GM18520 (cell line): ENCODE measurements around the gene CCDC3.
"Not testable (repeated sequence)": the region's sequence is repeated elsewhere in the genome, so short reads cannot be mapped to it uniquely, and the experiment has no call there.

ENCODE experiments used
- ATAC-seq: cut with Tn5 transposase; IDR thresholded peaks from one replicate; pipeline ENCODE4 v1.9.1; 2021; ENCODE audit not compliant: unreplicated experiment

CCDC3 gene

GRCh38 chr10:13001041-13001886, at the start of gene CCDC3:
TSS of gene CCDC3 (minus strand) at chr10:13001713. CDS start at chr10:13001570, 143 bp downstream.
- no peak for ATAC-seq

- ATAC-seq: no peak
These were observed 49.7 kb upstream of the CCDC3 start for GRCh38 chr10:13051126-13051694.

GRCh38 chr10:13049774-13050420, 48.4 kb upstream of the CCDC3 start:
- ATAC-seq: no peak

- ATAC-seq: no peak
These were observed 47.2 kb upstream of the CCDC3 start for GRCh38 chr10:13048762-13049161.

- no peak for ATAC-seq
These were observed 46.2 kb upstream of the CCDC3 start for GRCh38 chr10:13047529-13048206.

GRCh38 chr10:13046851-13047528, 45.5 kb upstream of the CCDC3 start:
- no peak for ATAC-seq

GRCh38 chr10:13043520-13043919, 42.0 kb upstream of the CCDC3 start:
- no peak for ATAC-seq

GRCh38 chr10:13039761-13040160, 38.2 kb upstream of the CCDC3 start:
- no peak for ATAC-seq

GRCh38 chr10:13038391-13038790, 36.9 kb upstream of the CCDC3 start:
- ATAC-seq: no peak

- no peak for ATAC-seq
These were observed 36.3 kb upstream of the CCDC3 start for GRCh38 chr10:13037832-13038231.

- no peak for ATAC-seq
These were observed 35.3 kb upstream of the CCDC3 start for GRCh38 chr10:13036841-13037240.

- not testable (repeated sequence) for ATAC-seq
These were observed 34.2 kb upstream of the CCDC3 start for GRCh38 chr10:13035731-13036130.

GRCh38 chr10:13026873-13027272, 25.4 kb upstream of the CCDC3 start:
- ATAC-seq: no peak

- no peak for ATAC-seq
These were observed 22.2 kb upstream of the CCDC3 start for GRCh38 chr10:13023754-13024153.

- ATAC-seq: no peak
These were observed 17.8 kb upstream of the CCDC3 start for GRCh38 chr10:13019280-13019679.

- no peak for ATAC-seq
These were observed 16.7 kb upstream of the CCDC3 start for GRCh38 chr10:13018171-13018570.

GRCh38 chr10:13016886-13017285, 15.4 kb upstream of the CCDC3 start:
- ATAC-seq: no peak

GRCh38 chr10:13016426-13016825, 14.9 kb upstream of the CCDC3 start:
- no peak for ATAC-seq

GRCh38 chr10:13006037-13006436, 4.5 kb upstream of the CCDC3 start:
- ATAC-seq: no peak

GRCh38 chr10:13003759-13004158, 2.2 kb upstream of the CCDC3 start:
- no peak for ATAC-seq

GRCh38 chr10:13003004-13003403, 1.5 kb upstream of the CCDC3 start:
- ATAC-seq: no peak
